Activated T-helper 9 cell treated with anti-CD3 and anti-CD28 coated beads, Interleukin-2, amount 50 U/mL, for 16 hours (primary cell): ENCODE data around the gene PCSK6.
"Not testable (repeated sequence)": the region's sequence is repeated elsewhere in the genome, so short reads cannot be mapped to it uniquely, and the experiment has no call there.

Experiments
- DNase-seq: peaks from one replicate; pipeline ENCODE4 v3.0.0-alpha.2; 2020; ENCODE audit warnings: low read depth

The PCSK6 gene

DNA sequence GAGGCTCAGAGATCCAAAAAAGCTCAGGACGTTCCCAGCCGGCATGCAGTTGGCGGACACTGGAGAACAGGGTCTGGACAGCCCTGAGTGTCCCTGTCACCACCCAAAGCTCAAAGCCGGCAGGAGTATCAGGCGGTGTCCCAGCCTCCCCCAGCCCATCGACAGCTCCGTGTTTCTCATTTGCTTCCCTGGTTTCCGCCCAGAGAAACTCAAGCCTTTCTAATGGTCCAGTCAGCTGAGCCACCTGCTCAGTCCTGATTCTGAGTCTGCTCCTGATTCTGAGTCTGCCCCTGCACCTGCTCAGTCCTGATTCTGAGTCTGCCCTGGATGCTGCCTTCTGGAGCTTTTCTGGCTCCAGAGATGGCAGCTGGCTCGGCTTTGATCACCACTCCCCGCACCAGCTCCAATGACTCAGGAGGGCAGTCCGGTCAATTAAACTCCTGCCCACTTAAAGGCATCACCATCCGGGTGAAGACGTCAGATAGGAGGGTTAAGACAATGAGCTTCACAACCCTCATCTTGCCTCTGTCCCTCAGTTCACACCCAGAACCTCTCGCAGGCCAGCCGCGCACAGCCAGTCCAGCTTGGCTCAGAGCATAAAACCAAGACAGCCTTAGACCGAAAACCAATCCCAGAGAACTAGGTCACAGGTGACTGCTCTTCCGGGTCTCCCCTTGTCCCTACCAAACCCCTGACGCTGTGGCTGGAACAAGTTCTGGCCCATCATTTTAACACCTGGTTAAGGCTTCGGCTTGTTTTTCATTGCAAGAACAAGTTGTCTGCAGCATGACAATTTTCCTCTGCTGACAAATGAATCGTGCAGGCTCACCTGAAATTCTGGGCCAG is 6.8 kb downstream of the PCSK6 start:
- no peak for DNase-seq

DNA sequence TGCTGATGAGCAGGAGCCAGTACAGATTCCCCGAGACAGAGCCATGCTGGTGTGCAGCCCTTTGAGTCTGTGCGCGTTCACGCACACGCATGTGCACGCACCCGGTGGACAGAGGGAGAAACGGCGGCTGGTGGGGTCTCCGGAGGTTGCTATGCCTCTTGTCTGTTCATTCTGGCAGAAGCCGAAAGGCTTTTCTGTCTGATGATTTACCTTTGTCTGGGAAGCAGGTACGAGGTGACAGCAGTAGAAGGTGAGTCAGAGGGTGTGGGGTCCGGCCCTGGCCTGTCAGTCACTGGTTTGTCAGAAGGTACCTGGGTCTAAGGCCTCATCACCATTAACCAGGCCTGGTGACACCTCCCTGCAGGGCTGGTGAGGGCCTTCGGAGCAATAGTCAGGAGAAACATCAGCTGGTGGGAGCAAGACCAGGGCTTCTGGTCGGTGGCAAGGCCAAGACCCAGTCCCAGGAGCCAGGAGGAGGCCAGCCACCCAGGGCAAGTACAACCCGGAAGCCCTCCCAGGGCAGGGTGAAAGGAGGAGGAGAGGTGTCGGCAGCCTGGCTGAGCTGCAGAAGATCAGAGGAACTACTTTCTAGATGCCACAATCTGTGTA is 7.5 kb downstream of the PCSK6 start:
- DNase-seq: no peak

DNA sequence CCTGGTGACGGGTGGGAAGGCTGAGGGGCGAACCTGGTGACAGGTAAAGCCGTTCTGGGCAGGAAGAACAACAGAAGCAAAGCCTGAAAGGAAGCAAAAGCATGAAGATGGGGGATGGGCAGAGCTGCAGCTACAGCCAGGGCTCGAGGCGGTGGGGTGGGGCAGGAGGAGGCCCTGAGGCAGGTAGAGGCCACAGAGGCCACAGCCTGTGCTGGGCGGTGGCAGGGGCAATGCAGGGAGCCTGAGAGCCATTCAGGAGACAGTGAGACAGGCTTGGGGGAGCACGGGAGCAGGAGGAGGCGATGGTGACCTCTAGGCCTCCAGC is 8.2 kb downstream of the PCSK6 start:
- no peak for DNase-seq

DNA sequence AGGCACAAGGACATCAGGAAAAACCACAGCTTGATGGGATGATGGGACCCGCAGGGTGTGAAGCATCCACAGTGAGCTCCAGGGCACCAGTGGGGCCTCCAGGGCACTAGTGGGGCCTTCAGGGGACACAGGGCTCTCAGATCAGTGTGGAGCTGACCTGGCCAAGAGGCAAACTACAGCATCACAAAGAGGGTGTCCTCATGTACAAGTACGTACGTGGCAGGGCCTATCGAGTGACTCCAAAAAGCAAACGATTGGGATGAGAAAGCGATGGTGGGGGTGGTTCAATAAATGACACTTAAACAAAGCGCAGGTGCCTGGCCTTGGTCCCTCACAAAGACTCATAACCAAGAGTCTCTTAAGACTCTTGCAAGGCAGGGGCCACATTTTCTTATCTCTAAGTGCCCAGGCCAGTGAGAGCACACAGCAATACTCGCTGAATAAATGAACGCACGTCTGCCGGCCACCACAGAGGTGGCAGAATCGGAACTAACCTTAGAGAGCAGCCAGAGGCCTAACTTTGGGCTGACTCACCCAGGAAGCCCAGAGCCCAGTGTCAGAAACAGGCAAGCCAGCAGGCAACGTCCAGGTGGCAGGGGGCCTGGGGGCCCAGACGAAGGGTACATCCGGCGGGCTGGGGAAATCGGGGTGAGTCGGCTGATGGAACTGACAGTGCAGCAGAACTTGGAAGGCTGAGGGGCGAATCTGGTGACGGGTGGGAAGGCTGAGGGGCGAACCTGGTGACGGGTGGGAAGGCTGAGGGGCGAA is 8.7 kb downstream of the PCSK6 start:
- DNase-seq: no peak

DNA sequence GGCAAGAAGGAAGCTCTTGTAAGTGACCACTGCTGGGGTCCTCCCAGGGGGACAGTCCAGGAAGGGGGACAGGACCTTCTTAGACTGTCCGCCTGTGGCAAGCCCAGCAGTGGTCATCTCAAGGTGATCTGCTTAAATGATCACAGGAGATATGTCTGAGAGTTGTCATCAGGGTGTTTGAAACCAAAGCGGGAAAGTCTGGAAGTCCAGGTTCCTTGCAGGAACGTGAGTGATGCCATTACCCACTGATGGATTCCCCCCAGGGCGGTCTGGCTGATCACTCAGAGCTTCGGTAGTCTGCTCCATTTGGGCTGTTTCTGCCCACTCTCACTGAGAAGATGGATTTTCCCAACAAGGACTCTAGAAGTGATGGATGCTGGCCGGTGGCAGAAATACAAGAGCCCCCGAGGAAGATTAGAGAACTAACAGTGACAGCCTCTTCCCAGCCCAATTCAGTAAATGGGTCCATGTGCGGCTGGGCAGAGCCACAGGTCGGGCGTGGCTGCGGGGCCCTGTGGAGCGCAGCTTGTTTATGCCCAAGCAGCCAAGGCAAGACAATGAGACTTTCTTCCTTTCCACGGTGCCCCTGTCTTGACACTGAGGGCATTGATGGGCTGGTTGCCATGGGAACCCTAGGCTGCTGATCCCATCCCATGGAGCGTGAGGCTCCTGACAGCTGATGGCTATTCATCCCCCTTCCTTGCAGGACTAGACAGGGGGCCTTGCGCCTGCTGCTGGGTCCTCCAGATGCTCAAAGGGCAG is 9.5 kb downstream of the PCSK6 start:
- no peak for DNase-seq

DNA sequence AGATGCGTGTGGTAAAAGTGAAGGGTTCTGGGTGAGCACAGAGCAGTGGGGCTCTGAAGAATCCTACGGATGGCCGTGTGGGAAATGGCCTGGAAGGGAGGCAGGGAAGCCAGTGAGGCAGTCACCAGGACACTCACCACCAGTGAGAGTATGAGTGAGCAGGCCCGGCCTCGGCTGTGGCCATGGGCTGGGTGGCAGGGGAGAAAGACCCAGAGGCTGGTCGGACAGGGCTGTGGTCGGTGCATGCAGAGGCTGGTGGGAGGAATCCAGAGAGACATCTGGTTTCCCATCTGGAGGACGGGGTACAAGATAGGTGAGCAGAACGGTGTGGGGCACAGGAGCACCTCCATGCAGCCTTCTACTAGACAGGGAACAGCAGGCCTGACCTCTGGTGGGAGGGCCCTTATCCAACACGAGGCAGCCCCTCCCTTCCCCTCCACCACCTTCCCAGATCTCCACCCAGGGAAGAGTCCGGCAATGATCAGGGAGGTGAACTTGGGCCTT is 10.1 kb downstream of the PCSK6 start:
- DNase-seq: no peak

DNA sequence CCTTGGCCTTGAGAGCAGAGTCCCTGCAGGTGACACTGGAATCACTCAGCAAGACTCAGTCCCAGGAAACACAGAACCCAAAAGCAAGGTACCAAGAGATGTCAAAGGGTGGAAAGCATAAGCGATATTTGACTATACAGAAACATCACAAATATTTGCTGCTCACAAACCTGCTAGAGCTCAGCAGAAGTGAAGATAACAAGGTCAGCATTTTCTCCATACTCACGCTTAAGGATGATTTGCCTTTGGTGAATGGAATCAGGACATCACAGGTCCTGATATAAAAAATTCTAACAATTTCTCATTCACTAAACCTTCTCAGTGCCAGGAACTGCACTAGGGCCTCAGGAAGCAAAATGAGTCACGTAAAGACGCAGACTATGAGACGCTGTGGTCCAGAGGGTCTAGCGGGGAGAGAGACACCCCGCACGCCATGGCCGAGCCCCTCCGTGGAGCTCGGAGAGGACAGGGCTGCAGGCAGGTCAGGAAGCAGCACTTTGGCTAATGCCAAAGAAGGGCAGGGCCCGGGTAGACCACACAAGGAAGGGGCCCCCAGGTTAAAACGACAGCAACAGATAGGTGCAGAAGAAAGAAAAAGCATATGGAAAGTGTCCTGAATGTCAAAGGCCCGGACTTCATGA is 10.7 kb downstream of the PCSK6 start:
- DNase-seq: no peak

DNA sequence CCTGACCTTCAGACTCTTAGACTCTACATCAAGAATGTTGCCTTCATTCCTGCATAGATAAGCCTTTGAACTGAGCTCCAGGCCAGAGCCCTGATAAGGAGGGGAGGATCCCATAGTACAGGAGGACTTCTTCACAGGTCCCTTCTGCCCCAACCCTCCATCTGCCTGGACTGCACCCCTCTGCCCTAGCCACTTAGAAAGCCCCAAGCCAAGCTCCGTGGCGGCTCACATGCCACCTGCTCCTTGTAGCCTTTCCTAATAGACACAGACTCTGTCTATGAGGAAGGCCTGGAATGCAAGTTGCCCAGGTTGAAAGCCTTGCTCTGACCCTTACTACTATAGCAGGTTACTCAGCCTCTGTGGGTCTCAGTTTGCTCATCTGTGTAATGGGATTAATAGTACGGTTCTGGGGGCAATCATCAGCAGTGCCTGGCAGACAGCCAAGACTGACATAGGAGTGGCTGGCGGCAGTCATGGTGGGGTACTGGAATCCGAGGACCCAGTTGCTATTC is 11.6 kb downstream of the PCSK6 start:
- no peak for DNase-seq

DNA sequence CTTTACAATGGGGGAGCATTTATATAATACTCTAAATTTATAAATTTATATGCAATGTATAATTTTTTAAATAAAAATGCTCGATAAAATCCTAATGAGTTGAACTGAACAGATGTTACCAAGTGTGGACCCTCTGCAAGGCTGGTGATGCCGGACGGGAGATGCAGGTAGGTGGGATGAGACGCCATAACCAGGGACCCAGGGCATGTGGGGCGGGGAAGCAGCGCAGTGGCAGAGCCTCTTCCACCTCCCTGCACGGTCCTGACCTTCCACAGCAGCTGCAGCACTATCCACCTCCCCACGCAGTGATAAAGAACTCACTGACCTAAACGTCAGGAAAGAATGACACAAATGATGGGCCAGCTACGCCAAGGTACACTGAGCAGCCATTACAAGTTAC is 12.8 kb downstream of the PCSK6 start:
- DNase-seq: no peak

DNA sequence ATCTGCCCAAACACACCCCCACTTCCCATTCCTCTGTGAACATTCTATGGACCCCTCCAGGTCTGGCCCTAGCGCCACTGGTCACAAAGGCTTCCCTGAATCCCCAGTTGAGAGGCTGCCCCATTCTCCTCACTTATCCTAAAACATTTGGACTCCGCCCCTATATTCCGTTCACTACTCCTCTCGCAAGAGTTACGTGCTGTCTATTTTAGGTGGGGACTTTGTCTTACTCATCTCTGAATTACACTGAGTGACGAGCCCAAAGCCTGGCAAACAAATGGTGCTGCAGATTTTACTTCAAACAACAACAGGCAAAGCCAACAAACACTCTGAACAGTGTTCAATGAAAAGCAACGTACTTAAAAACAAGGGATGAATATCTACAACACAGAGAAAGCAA is 14.5 kb downstream of the PCSK6 start:
- no peak for DNase-seq

DNA sequence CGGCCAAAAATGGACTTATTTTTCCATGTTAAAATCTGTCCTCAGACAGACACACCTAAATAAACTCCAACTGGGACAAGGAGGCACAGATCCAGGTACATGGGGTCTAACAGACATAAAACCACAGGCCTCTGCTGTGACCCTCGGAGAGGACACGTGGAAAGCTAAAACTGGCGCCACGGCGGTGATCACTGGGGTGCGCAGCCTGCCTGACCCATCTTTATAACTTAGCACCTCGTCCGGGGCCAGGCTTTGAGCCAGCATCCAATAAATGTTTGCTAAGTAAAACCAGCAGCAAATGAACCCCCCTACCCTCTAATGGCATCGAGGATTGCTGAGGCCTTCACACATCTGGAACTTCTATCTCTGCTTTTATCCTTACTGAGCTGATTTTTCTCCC is 15.3 kb downstream of the PCSK6 start:
- DNase-seq: no peak

DNA sequence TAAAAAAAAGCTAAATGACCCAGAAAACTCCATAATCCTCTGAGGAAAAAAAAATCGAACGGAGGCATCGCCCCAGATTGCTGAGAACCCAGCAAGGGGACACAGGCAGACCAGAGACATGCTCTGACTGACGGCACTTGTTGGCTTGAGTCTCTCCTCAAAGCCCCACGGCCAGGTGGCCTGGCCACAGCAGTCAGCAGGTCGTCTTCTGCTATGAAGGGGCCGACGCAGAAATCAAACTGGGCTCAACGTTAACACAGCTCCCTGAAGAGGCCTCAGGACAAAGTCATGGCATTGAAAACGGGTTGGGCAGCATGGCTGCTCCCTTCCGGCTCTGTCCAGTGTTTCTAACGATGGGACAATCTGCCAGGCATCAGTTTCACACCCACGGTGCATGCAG is 17.5 kb downstream of the PCSK6 start:
- no peak for DNase-seq

DNA sequence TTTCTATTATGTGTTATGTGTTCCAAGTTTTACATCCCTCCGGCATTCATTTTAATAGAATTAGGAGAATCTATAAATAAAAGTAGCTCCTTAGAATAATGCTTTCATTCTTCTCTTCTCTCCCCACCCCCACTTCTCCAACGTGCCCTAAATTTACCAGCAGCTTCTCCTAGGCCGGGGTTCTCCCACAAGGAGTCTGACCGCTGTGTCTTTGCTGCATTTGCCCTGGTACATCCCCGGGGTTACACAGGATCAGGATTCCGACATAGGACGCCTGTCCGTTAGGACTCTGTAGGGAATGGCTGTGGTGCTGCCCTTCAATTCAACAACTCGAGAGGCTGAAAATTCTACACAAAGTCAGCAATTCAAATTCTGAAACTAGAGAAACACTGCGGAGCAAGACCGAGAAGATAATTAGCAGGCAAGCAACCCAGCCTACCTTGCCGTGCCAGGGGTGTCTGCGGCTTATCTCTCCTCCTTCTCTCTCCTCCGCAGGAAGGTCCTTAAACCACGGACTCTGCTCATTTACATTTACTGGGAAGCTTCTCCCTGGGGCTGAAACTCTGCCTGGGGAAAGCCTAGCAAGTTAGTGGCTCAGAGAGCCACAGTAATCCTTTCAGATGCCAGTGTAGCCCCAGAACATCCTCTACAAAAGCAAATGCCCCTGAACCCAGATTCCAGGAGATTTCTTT is 18.8 kb downstream of the PCSK6 start:
- no peak for DNase-seq

DNA sequence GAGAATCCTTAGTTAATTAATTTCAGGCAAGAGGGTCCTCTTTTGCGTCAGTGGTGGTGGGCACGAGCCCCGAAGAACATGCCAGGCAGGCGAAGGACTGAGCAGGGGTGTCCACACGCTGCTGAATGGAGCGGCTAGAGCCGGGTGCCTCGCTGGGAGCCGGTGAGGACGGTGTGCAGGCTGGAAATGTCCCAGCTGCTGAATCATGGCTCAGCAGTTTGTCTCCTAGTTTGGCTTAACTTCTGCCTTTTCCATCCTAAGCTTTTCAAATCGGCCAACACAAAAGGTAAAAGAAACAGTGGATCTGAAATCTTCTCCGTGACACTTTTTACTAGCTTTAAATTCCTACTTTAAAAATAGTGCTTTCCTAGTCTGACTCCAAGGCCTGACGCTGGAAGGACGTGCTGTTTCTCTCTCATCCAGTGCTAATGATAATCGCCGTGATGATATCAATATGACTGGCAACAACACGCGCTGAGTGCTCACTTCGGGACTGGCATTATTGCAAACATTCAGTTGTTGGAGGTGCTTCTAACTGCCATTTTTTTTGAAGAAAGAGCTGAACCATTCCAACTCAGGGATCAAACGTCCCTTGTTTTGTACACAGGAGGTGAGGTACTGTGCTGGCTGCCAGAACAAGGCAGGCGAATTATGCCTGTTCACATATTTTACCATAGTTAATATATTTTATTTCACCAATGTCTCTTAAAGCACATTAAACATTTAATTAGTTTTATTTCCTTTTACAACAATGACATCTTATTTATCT is 19.8 kb downstream of the PCSK6 start:
- no peak for DNase-seq

DNA sequence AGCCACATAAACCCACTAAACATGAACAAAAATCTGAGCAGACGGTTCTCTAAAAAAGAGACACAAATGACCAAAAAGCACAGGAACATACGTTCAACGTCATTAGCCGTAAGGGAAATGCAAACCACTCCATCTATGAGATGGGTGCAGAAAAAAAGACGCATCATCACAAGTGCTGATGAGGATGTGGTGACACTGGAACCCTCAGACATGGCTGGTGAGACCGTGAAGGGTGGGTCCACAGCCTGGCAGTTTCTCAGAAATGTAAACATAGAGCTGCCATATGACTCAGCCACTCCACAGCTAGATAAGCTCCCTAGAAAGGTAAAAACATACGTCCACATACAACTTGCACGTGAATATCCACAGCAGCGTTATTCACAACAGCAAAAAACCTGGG is 23.3 kb downstream of the PCSK6 start:
- no peak for DNase-seq

DNA sequence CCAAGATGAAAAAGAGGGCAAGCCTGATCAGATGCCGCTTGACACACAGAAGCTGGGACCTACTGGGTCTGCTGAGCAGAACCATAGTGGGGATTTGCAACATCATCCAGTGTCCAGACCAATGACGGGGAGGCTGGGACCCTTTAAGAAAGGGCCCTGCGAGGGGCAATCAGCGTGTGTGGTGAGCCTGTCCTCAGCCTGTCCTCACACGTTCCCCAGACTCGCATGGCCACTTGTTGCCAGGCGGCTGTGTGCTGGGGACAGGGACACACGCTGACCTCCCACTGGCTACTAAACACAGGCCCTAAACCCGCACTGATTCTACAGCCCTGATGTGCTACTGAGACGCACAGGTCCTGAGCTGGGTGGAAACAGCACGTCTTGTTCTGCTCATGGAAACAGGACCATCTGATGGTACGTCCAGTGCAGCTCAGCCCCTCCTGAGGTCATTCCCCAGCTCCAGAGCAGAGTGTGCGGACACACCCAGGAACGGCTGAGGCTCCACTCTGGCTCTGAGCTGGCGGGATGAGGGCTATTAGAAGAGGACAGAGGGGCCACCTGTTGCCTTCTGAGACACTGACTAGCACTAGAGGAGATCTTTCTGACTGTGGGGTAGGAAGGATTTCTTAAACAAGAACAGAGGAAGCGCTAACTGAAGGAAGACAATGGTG is 24.4 kb downstream of the PCSK6 start:
- DNase-seq: no peak

DNA sequence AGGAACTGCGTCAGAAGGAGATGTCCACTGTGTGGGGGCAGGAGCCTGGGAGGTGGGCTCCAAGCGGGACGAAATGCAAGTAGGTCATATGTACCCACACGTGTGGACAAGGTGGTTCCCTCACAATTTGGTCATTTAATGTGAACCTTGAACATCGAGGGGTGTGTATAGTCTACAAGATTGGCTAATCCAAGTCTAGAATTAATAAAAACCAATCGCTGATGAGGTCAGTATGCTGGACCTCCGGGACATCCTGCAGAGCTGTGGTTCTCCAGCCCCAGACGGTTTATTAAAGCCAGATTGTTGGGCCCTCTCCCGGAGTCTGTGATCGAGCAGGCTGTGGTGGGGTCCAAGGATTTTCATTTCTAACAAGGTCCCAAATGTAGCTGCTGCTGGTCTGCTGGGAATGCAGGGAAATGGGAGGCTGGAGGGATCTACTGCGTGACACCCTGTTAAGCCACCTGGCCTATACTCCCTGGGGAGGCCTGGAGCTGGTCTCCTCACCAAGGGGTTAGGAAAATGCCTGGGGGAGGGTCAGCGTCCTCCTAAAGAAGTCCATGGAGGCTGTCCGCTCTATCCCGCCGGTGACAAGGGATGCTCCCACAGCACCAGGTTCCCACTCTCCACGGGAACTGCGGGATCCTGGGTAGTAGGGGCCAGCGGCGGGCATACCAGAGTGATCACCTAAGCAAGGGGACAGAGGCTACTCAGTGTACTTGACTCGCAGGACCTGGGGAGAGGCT is 25.1 kb downstream of the PCSK6 start:
- no peak for DNase-seq

DNA sequence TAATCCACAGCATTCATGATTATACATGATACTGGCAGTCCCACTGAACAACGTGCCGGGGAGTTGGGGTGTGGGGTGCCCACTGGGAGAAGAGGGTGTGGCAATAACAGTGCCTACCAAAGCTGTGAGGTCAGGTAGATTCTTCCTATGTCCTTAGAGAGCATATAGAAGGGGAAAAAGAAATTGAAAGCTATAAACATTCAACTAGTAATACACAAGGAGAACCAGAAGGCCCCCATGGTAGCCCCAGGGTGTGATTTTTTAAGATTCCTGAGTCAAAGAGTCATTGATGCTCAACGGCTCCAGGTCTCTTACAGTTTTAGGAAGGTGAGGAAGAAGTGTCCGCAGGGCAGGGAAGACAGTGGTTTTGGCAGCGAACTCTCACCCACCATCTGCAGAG is 25.8 kb downstream of the PCSK6 start:
- not testable (repeated sequence) for DNase-seq

DNA sequence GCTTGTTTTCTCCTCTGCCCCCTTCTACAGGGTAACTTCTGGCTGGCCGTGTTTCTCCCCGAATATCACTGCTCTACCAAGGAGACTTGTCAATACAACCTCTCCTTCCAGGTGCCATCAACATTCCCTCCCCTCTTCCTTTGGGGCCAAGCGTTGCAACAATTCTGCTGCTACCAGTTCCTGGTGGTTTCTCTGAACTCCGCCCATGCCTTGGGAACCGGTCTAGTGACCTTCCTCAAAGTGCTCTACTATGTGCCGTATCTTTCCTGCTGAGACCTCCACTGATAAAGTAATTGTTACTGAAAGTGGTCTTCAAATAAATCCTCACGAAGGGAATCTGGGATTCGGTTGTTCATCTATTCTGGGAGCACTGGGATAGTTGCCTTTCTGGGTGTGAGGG is 26.2 kb downstream of the PCSK6 start:
- no peak for DNase-seq
